Lower lobe of right lung (tissue), 2 donors: ENCODE data around the gene PRKCZ. TPM values are rescaled to one million over a fixed set of nuclear protein-coding genes. Genes with fewer than 3 reads are reported as not detected.

Source experiments
- ATAC-seq, 2 donors: fragments of 200-7000 bp; cut with Tn5 transposase; one replicate each; pipeline ENCODE4 v1.9.1; 2020 to 2022; ENCODE audit warnings: mild to moderate bottlenecking in 2 of 2, moderate library complexity in 2 of 2
- DNase-seq: peaks from one replicate; pipeline ENCODE4 v3.0.0-alpha.2; 2020
- H3K27ac ChIP-seq: fragments of 200-600 bp; one replicate; pipeline ENCODE4 v1.8.0; 2022
- H3K27me3 ChIP-seq: fragments of 200-600 bp; one replicate; pipeline ENCODE4 v1.8.0; 2022; ENCODE audit warnings: low read depth
- H3K36me3 ChIP-seq: fragments of 200-600 bp; one replicate; pipeline ENCODE4 v1.8.0; 2022; ENCODE audit warnings: mild to moderate bottlenecking
- H3K4me1 ChIP-seq: fragments of 200-600 bp; one replicate; pipeline ENCODE4 v1.8.0; 2022
- H3K4me3 ChIP-seq: fragments of 200-600 bp; one replicate; pipeline ENCODE4 v1.8.0; 2022; ENCODE audit warnings: mild to moderate bottlenecking
- H3K9me3 ChIP-seq: fragments of 200-600 bp; one replicate; pipeline ENCODE4 v1.8.0; 2022
- CTCF ChIP-seq: fragments of 200-600 bp; IDR thresholded peaks from one replicate; pipeline ENCODE4 v1.8.0; 2022; ENCODE audit warnings: antibody characterized with exemption, mild to moderate bottlenecking
- intact Hi-C: fragments of 100-400 bp; cut with DNase I; formaldehyde crosslinking; loops from one replicate; pipeline ENCODE4 v1.11.0; 2022
- total RNA-seq: library from RNA; stranded (reverse); fragmentation: NEBNext Ultra II Directional; extraction: Animal tissue kit (Norgen Biotek cat#: 25700); gene quantifications from one replicate; pipeline ENCODE4 v1.2.1, GENCODE V29; 2021
- donor health status: DM: no; HTN: yes; CAD: no; lungs with severe emphysema.

The PRKCZ gene
- total RNA-seq, 1 donor from 2014 or later = 97.6 TPM

GRCh38 chr1:2056955-2057590, 6.9 kb downstream of the PRKCZ start:
- Histone ChIP-seq H3K27me3 (no peaks in the 10 kb centered on the region), H3K4me1 (peaks cover 16% of the 10 kb centered on the region), H3K36me3 (peaks cover 30% of the 10 kb centered on the region), H3K4me3 (no peak overlapping the region), H3K9me3 (no peaks in the 10 kb centered on the region), H3K27ac (no peak overlapping the region)
- no peak for TF ChIP-seq CTCF
- DNase-seq (no peak), ATAC-seq (no peak)
- intact Hi-C loops = no loop called here

- ATAC-seq (no peak), DNase-seq (no peak)
- peaks cover 16% of the 10 kb centered on the region for H3K4me1 ChIP-seq
- H3K36me3 ChIP-seq = peaks cover 30% of the 10 kb centered on the region
- H3K27me3 ChIP-seq = no peaks in the 10 kb centered on the region
- intact Hi-C loops = no loop called here
- TF ChIP-seq CTCF = no peak
- H3K27ac ChIP-seq = peak overlapping the region; percentile 83
- H3K4me3 ChIP-seq = no peak overlapping the region
- peaks cover 1% of the 10 kb centered on the region for H3K9me3 ChIP-seq
Measured at GRCh38 chr1:2059290-2059953, 9.2 kb downstream of the PRKCZ start.

- peaks cover 16% of the 10 kb centered on the region for H3K4me1 ChIP-seq
Measured at GRCh38 chr1:2060072-2060471, 9.9 kb downstream of the PRKCZ start.

GRCh38 chr1:2060535-2060934, 10.3 kb downstream of the PRKCZ start:
- peaks cover 29% of the 10 kb centered on the region for H3K36me3 ChIP-seq
- peak overlapping the region; percentile 83 for H3K27ac ChIP-seq

More at GRCh38 chr1:2060072-2060471, 9.9 kb downstream of the PRKCZ start:
- ATAC-seq (peak; percentile 75 to 81), DNase-seq (peak; percentile 78)
- intact Hi-C loops = no loop called here
- Histone ChIP-seq H3K4me3 (no peak overlapping the region), H3K27me3 (no peaks in the 10 kb centered on the region), H3K36me3 (peaks cover 30% of the 10 kb centered on the region), H3K27ac (peak overlapping the region; percentile 83), H3K9me3 (peaks cover 4% of the 10 kb centered on the region)
- TF ChIP-seq CTCF = no peak

More at GRCh38 chr1:2060535-2060934, 10.3 kb downstream of the PRKCZ start:
- Histone ChIP-seq H3K27me3 (no peaks in the 10 kb centered on the region), H3K9me3 (peaks cover 4% of the 10 kb centered on the region), H3K4me3 (no peak overlapping the region), H3K4me1 (peaks cover 16% of the 10 kb centered on the region)
- TF ChIP-seq CTCF = no peak
- DNase-seq = peak; percentile 48
- peak; percentile 8 to 10 for ATAC-seq
- intact Hi-C loops = no loop called here
